AG10803 (cell line): ENCODE measurements around the gene VEPH1.
A peak's percentile ranks its signal among the peaks of the same experiment; 100 is the strongest.

ENCODE experiments used
- DNase-seq: peaks from one replicate; pipeline ENCODE4 v3.0.0; 2010; ENCODE audit warnings: low read depth
- H3K4me3 ChIP-seq: 2 replicates; pipeline ENCODE4 v1.5.1; 2011; ENCODE audit warnings: mild to moderate bottlenecking, low read length, control low read depth
- TF ChIP-seq, protein P1 (sequence below): conservative IDR thresholded peaks from 2 replicates; pipeline ENCODE4 v1.5.1; 2011; ENCODE audit warnings: mild to moderate bottlenecking, low read length, control low read depth, inconsistent platforms

Gene VEPH1

GRCh38 chr3:157275832-157276231 is 227.4 kb downstream of the VEPH1 start:
- no peak for DNase-seq
- H3K4me3 ChIP-seq: no peak overlapping the region
- TF ChIP-seq, protein P1, sequence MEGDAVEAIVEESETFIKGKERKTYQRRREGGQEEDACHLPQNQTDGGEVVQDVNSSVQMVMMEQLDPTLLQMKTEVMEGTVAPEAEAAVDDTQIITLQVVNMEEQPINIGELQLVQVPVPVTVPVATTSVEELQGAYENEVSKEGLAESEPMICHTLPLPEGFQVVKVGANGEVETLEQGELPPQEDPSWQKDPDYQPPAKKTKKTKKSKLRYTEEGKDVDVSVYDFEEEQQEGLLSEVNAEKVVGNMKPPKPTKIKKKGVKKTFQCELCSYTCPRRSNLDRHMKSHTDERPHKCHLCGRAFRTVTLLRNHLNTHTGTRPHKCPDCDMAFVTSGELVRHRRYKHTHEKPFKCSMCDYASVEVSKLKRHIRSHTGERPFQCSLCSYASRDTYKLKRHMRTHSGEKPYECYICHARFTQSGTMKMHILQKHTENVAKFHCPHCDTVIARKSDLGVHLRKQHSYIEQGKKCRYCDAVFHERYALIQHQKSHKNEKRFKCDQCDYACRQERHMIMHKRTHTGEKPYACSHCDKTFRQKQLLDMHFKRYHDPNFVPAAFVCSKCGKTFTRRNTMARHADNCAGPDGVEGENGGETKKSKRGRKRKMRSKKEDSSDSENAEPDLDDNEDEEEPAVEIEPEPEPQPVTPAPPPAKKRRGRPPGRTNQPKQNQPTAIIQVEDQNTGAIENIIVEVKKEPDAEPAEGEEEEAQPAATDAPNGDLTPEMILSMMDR: no peak

GRCh38 chr3:157274644-157275137 is 228.5 kb downstream of the VEPH1 start:
- DNase-seq: peak; percentile 35
- H3K4me3 ChIP-seq: no peak overlapping the region
- TF ChIP-seq, protein P1: no peak

DNA sequence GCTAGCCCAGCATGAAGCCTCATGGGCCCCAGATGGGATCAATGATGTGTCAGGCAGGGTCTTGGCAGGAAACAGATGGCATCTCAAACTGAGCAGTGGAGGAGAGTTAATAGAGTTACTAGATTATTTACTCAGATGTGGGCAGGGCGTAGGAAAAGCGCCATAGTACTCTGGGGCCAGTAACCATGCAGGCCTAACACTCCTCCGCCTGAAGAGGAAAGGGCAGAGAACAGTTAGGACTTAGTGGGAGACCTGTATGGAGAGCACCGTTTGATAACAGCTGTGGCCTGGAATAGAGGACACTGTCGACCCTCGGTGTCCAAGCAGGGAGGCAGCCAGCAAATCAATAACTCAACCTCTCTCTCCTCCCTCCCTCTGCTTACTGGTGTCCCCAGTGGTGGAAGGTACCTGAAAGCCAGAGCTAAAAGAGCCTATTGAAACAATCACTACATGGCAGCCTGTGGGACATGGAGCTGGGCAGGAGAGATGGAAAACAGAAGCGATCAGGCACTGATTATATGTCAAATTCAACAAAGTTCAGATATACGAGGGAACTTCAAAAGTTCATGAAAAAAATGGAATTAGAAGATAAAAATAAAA is 231.8 kb downstream of the VEPH1 start:
- no peak overlapping the region for H3K4me3 ChIP-seq
- TF ChIP-seq, protein P1: no peak
- DNase-seq: no peak

DNA sequence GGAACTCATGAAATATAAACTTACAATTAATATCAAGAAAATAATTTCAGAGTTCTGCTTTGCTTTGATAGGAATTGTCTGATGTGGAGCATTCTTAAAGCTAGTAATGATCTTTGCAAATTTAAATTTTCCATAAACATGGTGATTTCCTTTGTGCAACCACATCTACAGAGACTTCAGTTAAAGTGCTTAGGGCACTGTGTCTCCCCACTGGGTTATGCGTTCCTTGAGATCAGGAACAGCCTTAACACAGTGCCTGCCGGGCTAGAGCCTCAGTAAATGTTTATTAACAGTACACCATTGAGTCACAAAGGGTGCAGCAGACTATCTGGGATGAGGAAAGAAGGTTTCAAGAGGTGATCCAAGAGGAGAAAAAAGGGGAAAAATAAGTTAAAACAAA is 235.2 kb downstream of the VEPH1 start:
- TF ChIP-seq, protein P1: no peak
- no peak for DNase-seq
- no peak overlapping the region for H3K4me3 ChIP-seq

DNA sequence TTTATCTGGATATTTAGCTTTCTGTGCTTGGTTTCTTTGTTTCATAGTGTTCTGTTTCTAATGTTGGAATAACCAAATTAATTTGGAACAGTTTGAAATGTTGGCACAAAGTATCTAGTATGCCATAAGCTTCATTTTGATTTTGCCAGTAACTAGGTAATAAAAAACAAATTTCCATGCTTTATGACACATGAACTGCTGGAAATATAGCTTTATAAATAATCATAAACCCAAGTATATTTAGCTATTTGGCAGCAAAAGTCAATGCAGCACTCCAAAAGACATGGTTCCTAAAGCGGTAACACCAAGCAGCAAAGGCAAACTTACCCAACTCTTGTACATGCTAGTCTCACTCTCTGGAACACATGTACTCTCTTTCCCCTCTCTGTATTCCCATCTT is 237.3 kb downstream of the VEPH1 start:
- no peak overlapping the region for H3K4me3 ChIP-seq
- TF ChIP-seq, protein P1: no peak
- DNase-seq: no peak

- H3K4me3 ChIP-seq: no peak overlapping the region
- TF ChIP-seq, protein P1: no peak
Observed at GRCh38 chr3:157263027-157263426, 240.2 kb downstream of the VEPH1 start.

GRCh38 chr3:157261000-157261399 is 242.2 kb downstream of the VEPH1 start:
- H3K4me3 ChIP-seq: no peak overlapping the region
- DNase-seq: peak; percentile 92
- TF ChIP-seq, protein P1: no peak

More at GRCh38 chr3:157263027-157263426, 240.2 kb downstream of the VEPH1 start:
- peak; percentile 35 for DNase-seq
